ENCODE data around the gene SLC22A7.
A peak's percentile ranks its signal among the peaks of the same experiment; 100 is the strongest.
"Not testable (repeated sequence)": the region's sequence is repeated elsewhere in the genome, so short reads cannot be mapped to it uniquely, and the experiment has no call there.

The SLC22A7 gene

GRCh38 chr6:43303751-43304331, 5.8 kb downstream of the SLC22A7 start:
- DNase-seq: no peak

- no peak for DNase-seq
These were observed 6.3 kb downstream of the SLC22A7 start for GRCh38 chr6:43304361-43304760.

- no peak for DNase-seq
These were observed 6.8 kb downstream of the SLC22A7 start for GRCh38 chr6:43304882-43305281.

GRCh38 chr6:43306086-43306485, 8.0 kb downstream of the SLC22A7 start:
- DNase-seq: no peak

GRCh38 chr6:43307451-43308100, 9.5 kb downstream of the SLC22A7 start:
- DNase-seq: no peak

GRCh38 chr6:43308101-43308989, 10.3 kb downstream of the SLC22A7 start, which contains the start of gene CRIP3:
TSS of gene CRIP3 (minus strand) at chr6:43308826. CDS start at chr6:43308792, 34 bp downstream.
- DNase-seq: peak; percentile 50

GRCh38 chr6:43308990-43309477, 11.0 kb downstream of the SLC22A7 start:
- no peak for DNase-seq

- no peak for DNase-seq
These were observed 12.1 kb downstream of the SLC22A7 start for GRCh38 chr6:43310134-43310533.

- no peak for DNase-seq
These were observed 12.6 kb downstream of the SLC22A7 start for GRCh38 chr6:43310624-43311023.

GRCh38 chr6:43311666-43312065, 13.6 kb downstream of the SLC22A7 start:
- no peak for DNase-seq

- DNase-seq: no peak
These were observed 15.8 kb downstream of the SLC22A7 start for GRCh38 chr6:43313813-43314212.

- DNase-seq: no peak
These were observed 20.0 kb downstream of the SLC22A7 start for GRCh38 chr6:43318011-43318410.

- DNase-seq: no peak
These were observed 27.8 kb downstream of the SLC22A7 start for GRCh38 chr6:43325876-43326275.

GRCh38 chr6:43328528-43328927, 30.5 kb downstream of the SLC22A7 start:
- DNase-seq: no peak

GRCh38 chr6:43331470-43331869, 33.4 kb downstream of the SLC22A7 start:
- no peak for DNase-seq

GRCh38 chr6:43331891-43332290, 33.8 kb downstream of the SLC22A7 start:
- no peak for DNase-seq

GRCh38 chr6:43334466-43335095, 36.5 kb downstream of the SLC22A7 start:
- DNase-seq: no peak

GRCh38 chr6:43335469-43335868, 37.4 kb downstream of the SLC22A7 start:
- no peak for DNase-seq

- DNase-seq: no peak
These were observed 38.3 kb downstream of the SLC22A7 start for GRCh38 chr6:43336382-43336781.

GRCh38 chr6:43338243-43338642, 40.2 kb downstream of the SLC22A7 start:
- no peak for DNase-seq

- no peak for DNase-seq
These were observed 41.1 kb downstream of the SLC22A7 start for GRCh38 chr6:43339168-43339567.

- DNase-seq: not testable (repeated sequence)
These were observed 48.2 kb downstream of the SLC22A7 start for GRCh38 chr6:43346243-43346642.

GRCh38 chr6:43347021-43347420, 49.0 kb downstream of the SLC22A7 start:
- no peak for DNase-seq

Measured in activated CD8-positive, alpha-beta memory T cell treated with anti-CD3 and anti-CD28 coated beads, Interleukin-2, amount 50 U/mL, for 4 hours (primary cell).